Right lung (tissue), 5 donors: ENCODE results near the gene HTR1D. TPM values are rescaled to one million over a fixed set of nuclear protein-coding genes. Genes with fewer than 3 reads are reported as not detected.

Experiments used
- DNase-seq, 2 donors: peaks; one replicate each; pipeline ENCODE4 v3.0.0-alpha.2; 2013
- polyA plus RNA-seq, 5 donors: library from polyadenylated mRNA; unstranded; fragments of 120-200 nt; gene quantifications; one replicate each; pipeline versions ENCODE4 v1.2.1 to v1.2.3, GENCODE V29; 2013; ENCODE audit warnings: inconsistent platforms in 1 of 5, low replicate concordance in 1 of 5; ENCODE audit not compliant: insufficient read length in 5 of 5, insufficient read depth in 1 of 5

Gene HTR1D
- polyA plus RNA-seq, 5 donors: 0.08 to 0.34 (median 0.19) TPM

DNA sequence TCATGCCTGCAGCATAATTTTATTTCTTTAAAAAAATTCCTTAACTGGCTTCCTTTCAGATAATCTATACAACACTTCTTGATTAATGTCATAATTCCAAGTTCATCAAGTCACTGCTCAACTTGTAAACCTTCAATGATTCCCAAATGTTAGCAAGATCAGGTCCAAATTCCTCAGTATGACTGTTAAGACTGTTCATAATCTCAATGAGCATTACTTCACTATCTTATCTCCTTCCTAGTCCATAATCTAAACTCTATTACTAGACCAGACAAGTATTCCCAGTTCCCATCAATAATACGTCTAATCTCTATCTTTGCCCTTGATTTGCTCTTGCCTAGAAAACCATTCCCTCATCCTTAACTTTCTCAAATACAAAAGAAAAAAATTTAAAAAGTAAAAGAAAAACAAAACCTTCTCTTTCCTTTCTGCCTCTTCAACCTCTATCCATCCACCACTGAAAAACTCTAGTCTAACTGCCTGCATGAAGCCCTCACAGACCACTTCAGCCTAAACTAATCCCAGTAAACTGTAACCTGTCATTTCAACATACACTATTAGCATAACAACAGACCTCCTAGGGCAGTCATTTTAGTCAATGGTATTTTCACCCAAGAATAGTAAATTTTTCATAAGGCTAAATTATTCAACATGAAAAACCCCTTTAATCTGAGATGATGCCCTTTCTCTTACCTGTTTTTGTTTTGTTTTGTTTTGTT, 64.2 kb downstream of the HTR1D start:
- DNase-seq: no peak

DNA sequence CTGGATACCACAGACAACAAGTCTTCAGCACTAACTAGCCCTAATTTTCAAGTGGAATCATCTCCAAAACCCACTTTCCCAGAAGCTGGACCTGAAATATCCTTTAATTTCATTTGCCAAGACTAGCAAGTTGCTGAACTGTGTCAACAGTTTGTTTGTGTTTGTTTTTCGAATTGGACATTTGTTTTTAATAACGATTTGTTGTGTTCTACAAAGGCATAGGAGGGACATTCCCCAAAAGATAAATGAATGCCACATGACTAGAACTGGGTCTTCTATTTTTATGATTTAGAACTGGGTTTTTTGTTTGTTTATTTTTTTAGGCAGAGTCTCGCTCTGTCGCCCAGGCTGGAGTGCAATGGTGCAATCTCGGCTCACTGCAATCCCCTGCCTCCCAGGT, 66.6 kb downstream of the HTR1D start:
- no peak for DNase-seq

DNA sequence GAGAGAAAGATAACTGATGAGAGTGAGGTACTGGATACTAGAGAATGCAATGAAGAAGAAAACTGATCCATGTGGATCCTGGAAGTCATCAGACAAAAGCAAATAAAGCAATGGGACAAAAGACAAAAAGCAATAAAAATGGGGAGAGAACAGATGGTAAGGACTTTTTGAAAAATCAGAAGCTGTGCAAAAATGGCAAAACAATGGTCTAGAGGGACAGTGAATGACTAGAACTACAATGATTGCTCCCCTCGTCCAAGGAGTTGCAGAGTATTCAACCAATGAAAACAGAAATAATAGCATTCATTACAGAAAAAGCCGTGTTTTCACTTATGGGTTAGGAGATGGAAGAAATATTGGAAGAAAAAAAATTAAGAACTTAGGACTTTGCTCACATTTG, 67.2 kb downstream of the HTR1D start:
- no peak for DNase-seq

DNA sequence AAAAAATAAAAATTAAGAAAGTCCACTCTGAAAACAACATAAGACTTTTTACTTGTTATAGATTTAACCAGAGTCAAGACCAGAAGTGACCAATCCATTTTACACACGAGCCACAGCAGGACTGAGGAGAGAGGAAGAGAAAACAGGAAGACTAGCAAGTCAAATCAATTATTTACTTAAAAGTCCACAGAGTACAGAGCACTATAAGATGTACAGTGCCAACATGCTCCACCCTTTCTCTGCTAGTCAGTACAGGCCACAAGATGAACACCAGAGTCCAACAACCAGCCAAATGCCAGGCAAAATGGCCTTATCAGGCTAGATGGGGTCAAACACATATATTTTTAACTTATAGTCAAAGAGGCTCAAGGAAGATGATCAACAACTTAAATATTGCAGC, 68.2 kb downstream of the HTR1D start:
- no peak for DNase-seq

DNA sequence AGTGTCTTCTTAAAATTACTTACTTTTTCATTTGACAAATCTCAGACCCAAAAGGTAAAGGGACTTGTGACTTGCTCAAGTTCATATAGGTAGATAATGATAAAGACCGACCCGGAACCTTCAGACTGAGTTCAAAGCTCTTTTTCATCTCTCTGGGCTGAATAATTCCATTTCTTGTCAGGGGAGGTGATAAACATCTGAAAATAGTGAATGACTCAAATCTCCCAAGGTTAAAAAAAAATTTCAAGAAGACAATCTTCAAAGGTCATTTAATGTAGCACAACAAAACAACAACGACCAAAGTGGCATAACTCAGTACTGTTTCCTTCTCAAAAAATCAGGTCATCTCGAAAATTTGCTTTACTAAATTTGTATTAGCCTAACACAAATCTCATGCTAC, 69.2 kb downstream of the HTR1D start:
- no peak for DNase-seq

Other genes with a start within 250 kb of the HTR1D start
- not detected for gene LACTBL1, start 244.6 kb downstream of the HTR1D start, polyA plus RNA-seq
- under 1 TPM in 1 of 5 donors, not detected in 4; 0.33 TPM for gene TEX46, start 201.7 kb downstream of the HTR1D start, polyA plus RNA-seq
- gene KDM1A, start 198.0 kb downstream of the HTR1D start, polyA plus RNA-seq: 100 to 1,000 TPM; 110 to 122 (median 114) TPM
- 10 to 100 TPM; 20.2 to 31.8 (median 27.2) TPM for gene LUZP1, start 48.6 kb downstream of the HTR1D start, polyA plus RNA-seq
- gene HNRNPR, start 126.8 kb upstream of the HTR1D start, polyA plus RNA-seq: 100 to 1,000 TPM; 212 to 283 (median 233) TPM
- gene ZNF436, start 152.3 kb upstream of the HTR1D start, polyA plus RNA-seq: 10 to 100 TPM; 24.8 to 41.7 (median 34.9) TPM
- 10 to 100 TPM; 15.2 to 39.8 (median 28.2) TPM for gene TCEA3, start 207.2 kb upstream of the HTR1D start, polyA plus RNA-seq